HepG2 (cell line): ENCODE results near the gene FAM117A. TPM values are rescaled to one million over a fixed set of nuclear protein-coding genes. Genes with fewer than 3 reads are reported as not detected.

Source experiments
- DPF2 ChIP-seq: sonication (generic); formaldehyde crosslinking; IDR thresholded peaks from 2 replicates; pipeline ENCODE4 v1.4.0; 2020; ENCODE audit warnings: mild to moderate bottlenecking, low read depth, missing genetic modification reagents, borderline replicate concordance
- FLYWCH1 ChIP-seq: sonication (generic); formaldehyde crosslinking; IDR thresholded peaks from 2 replicates; pipeline ENCODE4 v1.8.1; 2023; ENCODE audit warnings: mild to moderate bottlenecking, missing genetic modification reagents
- TEAD3 ChIP-seq: optimal IDR thresholded peaks from 2 replicates; pipeline ENCODE3; 2016; ENCODE audit warnings: borderline replicate concordance
- ZNF143 ChIP-seq: sonication (generic); formaldehyde crosslinking; IDR thresholded peaks from 2 replicates; pipeline ENCODE4 v1.4.0; 2020; ENCODE audit warnings: missing genetic modification reagents
- ZNF337 ChIP-seq: sonication (generic); formaldehyde crosslinking; IDR thresholded peaks from 2 replicates; pipeline ENCODE4 v1.5.1; 2020; ENCODE audit warnings: missing genetic modification reagents, low read depth, mild to moderate bottlenecking, borderline replicate concordance
- polyA plus RNA-seq, 8 experiments: library from polyadenylated mRNA; depleted of rRNA in 3 of 8; stranded (reverse) in 7 of 8; unstranded in 1 of 8; fragments of >200 nt; fragmentation: Illumina TruSeq in 4 of 8; extraction: Trizol in 4 of 8; gene quantifications; 2 replicates each; pipeline versions ENCODE4 v1.2.1 to v1.2.3, GENCODE V29; 2011 to 2016; ENCODE audit warnings: low read depth in 4 of 8, missing spikeins in 1 of 8, mixed read lengths in 1 of 8; ENCODE audit not compliant: insufficient read depth in 1 of 8
- total RNA-seq, 5 experiments: library from RNA; depleted of rRNA; stranded (reverse); fragments of >200 nt; fragmentation: Illumina TruSeq; extraction: Trizol; gene quantifications; 2 replicates each; pipeline ENCODE4 v1.2.3, GENCODE V29; 2016; ENCODE audit warnings: low read depth in 1 of 5
- TF ChIP-seq, protein P1 (sequence below): sonication (generic); formaldehyde crosslinking; conservative IDR thresholded peaks from 2 replicates; pipeline ENCODE4 v1.4.0; 2020; ENCODE audit warnings: mild to moderate bottlenecking, missing genetic modification reagents, moderate library complexity
- TF ChIP-seq, protein P2 (sequence below): sonication (generic); formaldehyde crosslinking; IDR thresholded peaks from 2 replicates; pipeline ENCODE4 v1.5.0; 2020; ENCODE audit warnings: missing genetic modification reagents, mild to moderate bottlenecking, borderline replicate concordance
- TF ChIP-seq, protein P3 (sequence below): sonication (generic); formaldehyde crosslinking; IDR thresholded peaks from 2 replicates; pipeline ENCODE4 v1.9.0; 2022; ENCODE audit warnings: low read depth, missing genetic modification reagents
- TF ChIP-seq, protein P4 (sequence below): sonication (generic); formaldehyde crosslinking; IDR thresholded peaks from 2 replicates; pipeline ENCODE4 v1.5.0; 2020; ENCODE audit warnings: mild to moderate bottlenecking, missing genetic modification reagents
- TF ChIP-seq, protein P5 (sequence below): sonication (generic); formaldehyde crosslinking; conservative IDR thresholded peaks from 2 replicates; pipeline ENCODE4 v1.8.0; 2022; ENCODE audit warnings: mild to moderate bottlenecking, moderate library complexity, missing genetic modification reagents
- TF ChIP-seq, protein P6 (sequence below): sonication (generic); formaldehyde crosslinking; IDR thresholded peaks from 2 replicates; pipeline ENCODE4 v1.4.0; 2020; ENCODE audit warnings: missing genetic modification reagents

The FAM117A gene
- total and polyA plus RNA-seq, 2 of the 13 experiments (the other 11 are each of a cell fraction or from before 2014, with no cell fraction given), result 12.1 to 19.8 TPM

DNA sequence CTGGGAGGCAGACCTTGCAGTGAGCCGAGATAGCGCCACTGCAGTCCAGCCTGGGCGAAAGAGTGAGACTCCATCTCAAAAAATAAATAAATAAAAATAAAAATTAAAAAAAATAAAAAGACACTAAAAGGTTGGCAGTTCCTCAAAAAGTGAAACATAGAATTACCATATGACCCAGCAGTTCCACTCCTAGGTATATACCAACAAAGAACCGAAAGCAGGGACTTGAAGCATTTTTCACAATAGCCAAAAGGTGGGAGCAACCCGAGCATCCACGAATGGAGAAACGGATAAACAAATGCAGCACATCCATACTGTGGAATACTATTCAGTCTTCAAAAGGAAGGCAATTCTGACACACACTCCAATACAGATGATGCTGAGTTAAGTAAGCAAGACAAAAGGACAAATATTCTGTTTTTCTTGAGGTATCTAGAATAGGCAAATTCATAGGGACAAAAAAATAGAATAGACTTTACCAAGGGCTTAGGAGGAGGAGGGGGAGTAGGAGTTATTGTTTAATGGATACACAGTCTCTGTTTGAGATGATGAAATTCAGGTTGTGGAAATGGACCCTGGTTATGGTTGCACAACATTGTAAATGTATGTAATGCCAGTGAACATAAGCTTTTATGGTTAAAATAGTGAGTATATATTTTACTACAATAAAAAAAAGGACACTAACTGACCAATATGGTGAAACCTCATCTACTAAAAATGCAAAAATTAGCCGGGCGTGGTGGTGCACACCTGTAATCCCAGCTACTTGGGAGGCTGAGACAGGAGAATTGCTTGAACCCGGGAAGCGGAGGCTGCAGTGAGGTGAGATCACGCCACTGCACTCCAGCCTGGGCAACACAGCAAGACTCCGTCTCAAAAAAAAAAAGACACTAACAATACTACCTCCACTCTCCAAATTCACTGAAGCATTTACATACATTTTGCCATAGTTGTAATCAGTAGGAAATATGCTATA lies 29.1 kb downstream of the FAM117A start (continued):
- TF ChIP-seq, protein P1, sequence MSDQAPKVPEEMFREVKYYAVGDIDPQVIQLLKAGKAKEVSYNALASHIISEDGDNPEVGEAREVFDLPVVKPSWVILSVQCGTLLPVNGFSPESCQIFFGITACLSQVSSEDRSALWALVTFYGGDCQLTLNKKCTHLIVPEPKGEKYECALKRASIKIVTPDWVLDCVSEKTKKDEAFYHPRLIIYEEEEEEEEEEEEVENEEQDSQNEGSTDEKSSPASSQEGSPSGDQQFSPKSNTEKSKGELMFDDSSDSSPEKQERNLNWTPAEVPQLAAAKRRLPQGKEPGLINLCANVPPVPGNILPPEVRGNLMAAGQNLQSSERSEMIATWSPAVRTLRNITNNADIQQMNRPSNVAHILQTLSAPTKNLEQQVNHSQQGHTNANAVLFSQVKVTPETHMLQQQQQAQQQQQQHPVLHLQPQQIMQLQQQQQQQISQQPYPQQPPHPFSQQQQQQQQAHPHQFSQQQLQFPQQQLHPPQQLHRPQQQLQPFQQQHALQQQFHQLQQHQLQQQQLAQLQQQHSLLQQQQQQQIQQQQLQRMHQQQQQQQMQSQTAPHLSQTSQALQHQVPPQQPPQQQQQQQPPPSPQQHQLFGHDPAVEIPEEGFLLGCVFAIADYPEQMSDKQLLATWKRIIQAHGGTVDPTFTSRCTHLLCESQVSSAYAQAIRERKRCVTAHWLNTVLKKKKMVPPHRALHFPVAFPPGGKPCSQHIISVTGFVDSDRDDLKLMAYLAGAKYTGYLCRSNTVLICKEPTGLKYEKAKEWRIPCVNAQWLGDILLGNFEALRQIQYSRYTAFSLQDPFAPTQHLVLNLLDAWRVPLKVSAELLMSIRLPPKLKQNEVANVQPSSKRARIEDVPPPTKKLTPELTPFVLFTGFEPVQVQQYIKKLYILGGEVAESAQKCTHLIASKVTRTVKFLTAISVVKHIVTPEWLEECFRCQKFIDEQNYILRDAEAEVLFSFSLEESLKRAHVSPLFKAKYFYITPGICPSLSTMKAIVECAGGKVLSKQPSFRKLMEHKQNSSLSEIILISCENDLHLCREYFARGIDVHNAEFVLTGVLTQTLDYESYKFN (CRISPR knock-in tag), result peak; percentile 57
- TF ChIP-seq DPF2 (CRISPR knock-in tag) (peak; percentile 54; the same call in 1 of the 2 replicates), TEAD3 (no peak), ZNF337 (CRISPR knock-in tag) (no peak), ZNF143 (CRISPR knock-in tag) (no peak), FLYWCH1 (CRISPR knock-in tag) (no peak)
- TF ChIP-seq, protein P2, sequence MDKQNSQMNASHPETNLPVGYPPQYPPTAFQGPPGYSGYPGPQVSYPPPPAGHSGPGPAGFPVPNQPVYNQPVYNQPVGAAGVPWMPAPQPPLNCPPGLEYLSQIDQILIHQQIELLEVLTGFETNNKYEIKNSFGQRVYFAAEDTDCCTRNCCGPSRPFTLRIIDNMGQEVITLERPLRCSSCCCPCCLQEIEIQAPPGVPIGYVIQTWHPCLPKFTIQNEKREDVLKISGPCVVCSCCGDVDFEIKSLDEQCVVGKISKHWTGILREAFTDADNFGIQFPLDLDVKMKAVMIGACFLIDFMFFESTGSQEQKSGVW, result no peak
- TF ChIP-seq, protein P3, sequence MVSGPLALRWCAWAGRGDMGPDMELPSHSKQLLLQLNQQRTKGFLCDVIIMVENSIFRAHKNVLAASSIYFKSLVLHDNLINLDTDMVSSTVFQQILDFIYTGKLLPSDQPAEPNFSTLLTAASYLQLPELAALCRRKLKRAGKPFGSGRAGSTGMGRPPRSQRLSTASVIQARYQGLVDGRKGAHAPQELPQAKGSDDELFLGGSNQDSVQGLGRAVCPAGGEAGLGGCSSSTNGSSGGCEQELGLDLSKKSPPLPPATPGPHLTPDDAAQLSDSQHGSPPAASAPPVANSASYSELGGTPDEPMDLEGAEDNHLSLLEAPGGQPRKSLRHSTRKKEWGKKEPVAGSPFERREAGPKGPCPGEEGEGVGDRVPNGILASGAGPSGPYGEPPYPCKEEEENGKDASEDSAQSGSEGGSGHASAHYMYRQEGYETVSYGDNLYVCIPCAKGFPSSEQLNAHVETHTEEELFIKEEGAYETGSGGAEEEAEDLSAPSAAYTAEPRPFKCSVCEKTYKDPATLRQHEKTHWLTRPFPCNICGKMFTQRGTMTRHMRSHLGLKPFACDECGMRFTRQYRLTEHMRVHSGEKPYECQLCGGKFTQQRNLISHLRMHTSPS (CRISPR knock-in tag), result no peak
- TF ChIP-seq, protein P4, sequence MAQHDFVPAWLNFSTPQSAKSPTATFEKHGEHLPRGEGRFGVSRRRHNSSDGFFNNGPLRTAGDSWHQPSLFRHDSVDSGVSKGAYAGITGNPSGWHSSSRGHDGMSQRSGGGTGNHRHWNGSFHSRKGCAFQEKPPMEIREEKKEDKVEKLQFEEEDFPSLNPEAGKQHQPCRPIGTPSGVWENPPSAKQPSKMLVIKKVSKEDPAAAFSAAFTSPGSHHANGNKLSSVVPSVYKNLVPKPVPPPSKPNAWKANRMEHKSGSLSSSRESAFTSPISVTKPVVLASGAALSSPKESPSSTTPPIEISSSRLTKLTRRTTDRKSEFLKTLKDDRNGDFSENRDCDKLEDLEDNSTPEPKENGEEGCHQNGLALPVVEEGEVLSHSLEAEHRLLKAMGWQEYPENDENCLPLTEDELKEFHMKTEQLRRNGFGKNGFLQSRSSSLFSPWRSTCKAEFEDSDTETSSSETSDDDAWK (CRISPR knock-in tag), result no peak
- TF ChIP-seq, protein P5, sequence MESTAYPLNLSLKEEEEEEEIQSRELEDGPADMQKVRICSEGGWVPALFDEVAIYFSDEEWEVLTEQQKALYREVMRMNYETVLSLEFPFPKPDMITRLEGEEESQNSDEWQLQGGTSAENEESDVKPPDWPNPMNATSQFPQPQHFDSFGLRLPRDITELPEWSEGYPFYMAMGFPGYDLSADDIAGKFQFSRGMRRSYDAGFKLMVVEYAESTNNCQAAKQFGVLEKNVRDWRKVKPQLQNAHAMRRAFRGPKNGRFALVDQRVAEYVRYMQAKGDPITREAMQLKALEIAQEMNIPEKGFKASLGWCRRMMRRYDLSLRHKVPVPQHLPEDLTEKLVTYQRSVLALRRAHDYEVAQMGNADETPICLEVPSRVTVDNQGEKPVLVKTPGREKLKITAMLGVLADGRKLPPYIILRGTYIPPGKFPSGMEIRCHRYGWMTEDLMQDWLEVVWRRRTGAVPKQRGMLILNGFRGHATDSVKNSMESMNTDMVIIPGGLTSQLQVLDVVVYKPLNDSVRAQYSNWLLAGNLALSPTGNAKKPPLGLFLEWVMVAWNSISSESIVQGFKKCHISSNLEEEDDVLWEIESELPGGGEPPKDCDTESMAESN (CRISPR knock-in tag), result 0 out of 2 replicates have a peak, but pooled peaks have one; percentile 49
- TF ChIP-seq, protein P6, sequence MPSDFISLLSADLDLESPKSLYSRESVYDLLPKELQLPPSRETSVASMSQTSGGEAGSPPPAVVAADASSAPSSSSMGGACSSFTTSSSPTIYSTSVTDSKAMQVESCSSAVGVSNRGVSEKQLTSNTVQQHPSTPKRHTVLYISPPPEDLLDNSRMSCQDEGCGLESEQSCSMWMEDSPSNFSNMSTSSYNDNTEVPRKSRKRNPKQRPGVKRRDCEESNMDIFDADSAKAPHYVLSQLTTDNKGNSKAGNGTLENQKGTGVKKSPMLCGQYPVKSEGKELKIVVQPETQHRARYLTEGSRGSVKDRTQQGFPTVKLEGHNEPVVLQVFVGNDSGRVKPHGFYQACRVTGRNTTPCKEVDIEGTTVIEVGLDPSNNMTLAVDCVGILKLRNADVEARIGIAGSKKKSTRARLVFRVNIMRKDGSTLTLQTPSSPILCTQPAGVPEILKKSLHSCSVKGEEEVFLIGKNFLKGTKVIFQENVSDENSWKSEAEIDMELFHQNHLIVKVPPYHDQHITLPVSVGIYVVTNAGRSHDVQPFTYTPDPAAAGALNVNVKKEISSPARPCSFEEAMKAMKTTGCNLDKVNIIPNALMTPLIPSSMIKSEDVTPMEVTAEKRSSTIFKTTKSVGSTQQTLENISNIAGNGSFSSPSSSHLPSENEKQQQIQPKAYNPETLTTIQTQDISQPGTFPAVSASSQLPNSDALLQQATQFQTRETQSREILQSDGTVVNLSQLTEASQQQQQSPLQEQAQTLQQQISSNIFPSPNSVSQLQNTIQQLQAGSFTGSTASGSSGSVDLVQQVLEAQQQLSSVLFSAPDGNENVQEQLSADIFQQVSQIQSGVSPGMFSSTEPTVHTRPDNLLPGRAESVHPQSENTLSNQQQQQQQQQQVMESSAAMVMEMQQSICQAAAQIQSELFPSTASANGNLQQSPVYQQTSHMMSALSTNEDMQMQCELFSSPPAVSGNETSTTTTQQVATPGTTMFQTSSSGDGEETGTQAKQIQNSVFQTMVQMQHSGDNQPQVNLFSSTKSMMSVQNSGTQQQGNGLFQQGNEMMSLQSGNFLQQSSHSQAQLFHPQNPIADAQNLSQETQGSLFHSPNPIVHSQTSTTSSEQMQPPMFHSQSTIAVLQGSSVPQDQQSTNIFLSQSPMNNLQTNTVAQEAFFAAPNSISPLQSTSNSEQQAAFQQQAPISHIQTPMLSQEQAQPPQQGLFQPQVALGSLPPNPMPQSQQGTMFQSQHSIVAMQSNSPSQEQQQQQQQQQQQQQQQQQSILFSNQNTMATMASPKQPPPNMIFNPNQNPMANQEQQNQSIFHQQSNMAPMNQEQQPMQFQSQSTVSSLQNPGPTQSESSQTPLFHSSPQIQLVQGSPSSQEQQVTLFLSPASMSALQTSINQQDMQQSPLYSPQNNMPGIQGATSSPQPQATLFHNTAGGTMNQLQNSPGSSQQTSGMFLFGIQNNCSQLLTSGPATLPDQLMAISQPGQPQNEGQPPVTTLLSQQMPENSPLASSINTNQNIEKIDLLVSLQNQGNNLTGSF (CRISPR knock-in tag), result no peak
